Measurements from ENCODE around the gene CAP1. TPM values are rescaled to one million over a fixed set of nuclear protein-coding genes. Genes with fewer than 3 reads are reported as not detected.

Gene CAP1
- total and polyA plus RNA-seq, 2 of the 4 experiments (the other 2 are of a cell fraction), result 434 to 756 TPM

GRCh38 chr1:40047276-40047675, 6.7 kb downstream of the CAP1 start:
- Histone ChIP-seq H3K36me3 (ENCODE audit: control insufficient read depth, insufficient read depth, low read length) (peaks cover 15% of the 10 kb centered on the region), H3K9me1 (ENCODE audit: insufficient read depth, low read length) (peaks cover 21% of the 10 kb centered on the region), H2BK15ac (ENCODE audit: low read depth, low read length) (no peak overlapping the region), H4K91ac (ENCODE audit: insufficient read depth, low read depth, low read length) (no peak overlapping the region), H4K5ac (ENCODE audit: low read depth, low read length) (no peak overlapping the region), H3K18ac (ENCODE audit: low read depth, low read length) (no peak overlapping the region), H2AFZ (replicated peaks; ENCODE audit: low read length, poor library complexity) (no peak overlapping the region), H3K9ac (ENCODE audit: low read depth, low read length) (no peak overlapping the region), H4K20me1 (ENCODE audit: insufficient read depth, low read length) (peaks cover 95% of the 10 kb centered on the region), H3K27ac (ENCODE audit: insufficient read depth, low read length) (no peak overlapping the region), H3K4me2 (ENCODE audit: low read depth, low read length) (no peak overlapping the region), H3K4me3 (ENCODE audit: insufficient read depth, low read depth, low read length) (no peak overlapping the region), H2BK120ac (ENCODE audit: low read depth, low read length) (no peak overlapping the region), H4K8ac (ENCODE audit: low read depth in 2 of 2, low read length in 2 of 2) (no peak overlapping the region), H3K4ac (ENCODE audit: low read depth, low read length) (no peak overlapping the region), H3K56ac (ENCODE audit: extremely low read depth, insufficient read depth, low read length) (no peak overlapping the region), H3K27me3 (ENCODE audit: control insufficient read depth, insufficient read depth, low read length) (no peaks in the 10 kb centered on the region), H2BK20ac (ENCODE audit: low read depth, low read length) (no peak overlapping the region), H3K23ac (ENCODE audit: low read depth, low read length) (no peak overlapping the region), H3K9me3 (ENCODE audit: control insufficient read depth, insufficient read depth, low read length) (no peaks in the 10 kb centered on the region), H3K14ac (replicated peaks; ENCODE audit: low read depth, low read length) (no peak overlapping the region), H2AK5ac (ENCODE audit: low read depth, low read length) (no peak overlapping the region), H3K4me1 (ENCODE audit: control insufficient read depth, insufficient read depth, low read length) (peaks cover 10% of the 10 kb centered on the region; the same call in 1 of the 2 replicates), H3K79me1 (ENCODE audit: low read depth in 1 of 2, low read length in 2 of 2) (peaks cover 3 to 51% of the 10 kb centered on the region in 2 experiments; a peak in 2 of 4 replicates), H2BK5ac (ENCODE audit: low read depth, low read length, poor library complexity, severe bottlenecking) (no peak overlapping the region), H2AK9ac (replicated peaks; ENCODE audit: low read depth, low read length, poor library complexity) (no peak overlapping the region)
- WGBS, 2 experiments (ENCODE audit: extremely low coverage in 2 of 2, insufficient read length in 1 of 2), result no CpG with 5 or more reads among the region's 2 CpGs
- DNase-seq, result no peak
- ChIA-PET CTCF (interaction anchor here (0.6 to 1.0 kb wide), 3 partner anchors 9 to 504 kb away, joined by 3 to 5 read pairs (median 4); no protein-coding TSS in a partner anchor), POLR2A (ENCODE audit: unreplicated experiment) (no interaction called here)
- in situ Hi-C loops (cut with MboI; ENCODE audit: low sequenced_read_pairs), result no loop called here
- TF ChIP-seq MAFK (IDR thresholded peaks at IDR 0.05; ENCODE audit: low read depth, low read length), result no peak
- TF ChIP-seq RCOR1 (IDR thresholded peaks at IDR 0.05; ENCODE audit: insufficient replicate concordance, low read length), result no peak
- no peak for TF ChIP-seq NFE2L2 (IDR thresholded peaks at IDR 0.05; ENCODE audit: low read depth, low read length)
- no peak for TF ChIP-seq USF2 (IDR thresholded peaks at IDR 0.05; ENCODE audit: low read depth, low read length)
- TF ChIP-seq MAZ (IDR thresholded peaks at IDR 0.05; ENCODE audit: borderline replicate concordance, low read depth, low read length), result no peak
- no peak for TF ChIP-seq SMC3 (IDR thresholded peaks at IDR 0.05; ENCODE audit: low read depth, low read length)
- TF ChIP-seq FOS (IDR thresholded peaks at IDR 0.05; ENCODE audit: low read depth, low read length), result no peak
- TF ChIP-seq BHLHE40 (IDR thresholded peaks at IDR 0.05; ENCODE audit: low read depth, low read length), result no peak
- TF ChIP-seq CTCF (conservative IDR thresholded peaks at IDR 0.05; ENCODE audit: low read depth, low read length), result no peak
- no peak for TF ChIP-seq CHD1 (IDR thresholded peaks at IDR 0.05; ENCODE audit: low read depth, low read length)
- TF ChIP-seq POLR2A (IDR thresholded peaks at IDR 0.05; ENCODE audit: low read depth, low read length), result no peak
- TF ChIP-seq RFX5 (IDR thresholded peaks at IDR 0.05; ENCODE audit: low read depth, low read length), result no peak
- TF ChIP-seq ELK1 (IDR thresholded peaks at IDR 0.05; ENCODE audit: borderline replicate concordance, low read depth, low read length), result no peak
- TF ChIP-seq CEBPB (IDR thresholded peaks at IDR 0.05; ENCODE audit: low read depth, low read length), result no peak
- no peak for TF ChIP-seq MXI1 (IDR thresholded peaks at IDR 0.05; ENCODE audit: borderline replicate concordance, low read depth, low read length)
- dilution Hi-C loops (cut with HindIII; ENCODE audit: low sequenced_read_pairs, unreplicated experiment), result no loop called here
- no TSS peak for BruUV-seq (replicated peaks)
- ATAC-seq (ENCODE audit: low read depth), result no peak
- intact Hi-C loops (cut with micrococcal nuclease), result no loop called here
